Inflammatory macrophage treated with lipopolysaccharide for 1 hour (primary cell): Measurements from ENCODE around the gene CBFA2T3.
A peak's percentile ranks its signal among the peaks of the same experiment; 100 is the strongest.

Experiments
- DNase-seq, 2 donors: peaks; one replicate each; pipeline ENCODE4 v3.0.0-alpha.2; 2020 to 2022

The CBFA2T3 gene

DNA sequence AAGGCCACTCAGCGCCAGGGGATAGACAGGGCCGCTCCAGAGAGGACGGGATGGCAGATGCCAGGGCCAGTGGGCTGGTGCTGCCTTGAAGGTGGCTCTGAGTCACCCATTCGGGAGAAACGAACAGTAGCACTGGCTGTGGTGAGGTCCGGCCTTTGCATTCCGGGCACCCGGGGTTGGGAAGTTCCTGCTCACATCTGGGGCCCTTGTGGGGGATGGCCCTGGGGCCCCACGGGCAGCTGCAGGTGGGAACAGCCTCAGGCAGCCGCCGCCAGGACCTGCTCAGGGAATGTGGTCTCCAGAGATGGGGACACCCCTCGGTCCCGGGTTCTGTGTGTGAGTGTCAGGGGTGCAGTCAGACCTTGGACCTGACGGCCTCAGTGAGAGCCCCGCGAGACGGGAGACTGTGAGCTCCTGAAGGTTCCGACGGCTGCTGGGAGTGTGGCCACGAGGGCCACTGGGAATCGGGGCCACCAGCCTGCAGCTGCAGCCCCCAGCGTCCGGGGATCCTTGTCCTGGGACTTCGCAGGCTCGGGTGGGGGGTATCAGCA, 1.4 kb downstream of the CBFA2T3 start:
- peak; percentile 19 to 58 for DNase-seq

GRCh38 chr16:88974916-88975215, 2.1 kb downstream of the CBFA2T3 start:
- DNase-seq = no peak

DNA sequence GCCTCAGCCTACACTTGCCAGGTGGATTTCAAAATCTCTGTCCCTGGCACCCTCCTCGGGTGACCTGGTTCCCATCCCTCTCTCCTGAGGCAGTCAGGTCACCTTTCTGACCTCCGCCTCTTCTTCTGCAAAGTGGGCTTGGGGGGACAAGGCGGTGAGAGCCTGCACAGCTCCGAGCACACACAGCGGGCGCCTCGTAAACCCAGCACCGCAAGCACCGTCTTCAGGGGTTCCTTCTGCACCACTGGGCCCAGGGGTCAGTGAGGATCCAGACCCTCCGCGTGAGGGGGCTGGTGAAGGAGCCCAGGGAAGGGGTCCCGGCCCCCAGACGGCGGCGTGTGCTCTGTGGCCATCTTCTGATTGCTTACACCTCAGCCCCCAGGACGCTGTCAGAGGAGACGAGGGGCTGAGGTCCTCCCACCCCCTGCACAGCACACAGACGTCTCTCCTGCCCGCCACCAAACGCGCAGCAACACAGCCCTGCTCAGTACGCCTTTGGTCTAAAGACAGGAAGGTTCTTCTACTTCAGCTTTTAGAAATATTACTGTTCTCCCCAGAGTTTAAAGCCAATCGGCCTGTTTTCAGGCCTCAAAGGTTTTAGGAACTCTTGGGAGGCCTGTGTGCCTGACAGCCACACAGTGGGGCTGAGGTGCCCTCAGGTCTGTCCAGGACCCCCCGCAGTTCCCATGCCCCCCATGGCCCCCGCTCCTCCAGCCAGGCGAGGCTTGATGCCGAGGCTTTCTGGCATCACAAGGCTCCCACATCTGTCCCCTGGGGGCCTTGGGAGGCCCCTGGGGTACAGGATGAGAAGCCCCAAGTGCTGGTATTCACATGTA, 2.7 kb downstream of the CBFA2T3 start:
- DNase-seq = no peak

DNA sequence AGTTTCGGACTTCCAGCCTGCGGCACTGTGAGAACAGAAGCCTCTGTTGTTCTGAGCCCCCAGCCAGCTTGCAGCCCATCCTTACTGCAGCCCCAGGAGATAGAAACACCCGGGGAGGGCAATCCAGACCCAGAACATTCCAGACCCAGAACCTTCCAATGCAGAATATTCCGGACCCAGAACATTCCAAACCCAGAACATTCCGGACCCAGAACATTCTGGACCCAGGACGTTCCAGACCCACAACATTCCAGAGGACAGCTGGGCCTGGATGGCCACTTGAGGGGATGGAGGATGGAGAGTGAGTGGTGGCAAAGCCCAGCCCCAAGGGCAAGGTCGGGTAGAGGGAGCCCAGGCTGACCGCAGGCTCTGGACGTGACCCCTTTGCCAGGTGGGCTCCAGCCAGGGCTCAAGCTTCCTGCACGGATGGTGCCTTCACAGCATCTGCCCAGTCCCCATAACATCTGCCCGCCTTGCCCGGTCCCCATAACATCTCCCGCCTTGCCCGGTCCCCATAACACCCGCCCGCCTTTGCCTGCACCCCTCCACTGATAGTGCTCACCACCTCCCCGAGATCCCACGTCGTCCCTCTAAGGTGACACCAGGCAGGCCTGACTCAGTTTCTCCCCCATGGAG, 3.5 kb downstream of the CBFA2T3 start:
- no peak for DNase-seq

DNA sequence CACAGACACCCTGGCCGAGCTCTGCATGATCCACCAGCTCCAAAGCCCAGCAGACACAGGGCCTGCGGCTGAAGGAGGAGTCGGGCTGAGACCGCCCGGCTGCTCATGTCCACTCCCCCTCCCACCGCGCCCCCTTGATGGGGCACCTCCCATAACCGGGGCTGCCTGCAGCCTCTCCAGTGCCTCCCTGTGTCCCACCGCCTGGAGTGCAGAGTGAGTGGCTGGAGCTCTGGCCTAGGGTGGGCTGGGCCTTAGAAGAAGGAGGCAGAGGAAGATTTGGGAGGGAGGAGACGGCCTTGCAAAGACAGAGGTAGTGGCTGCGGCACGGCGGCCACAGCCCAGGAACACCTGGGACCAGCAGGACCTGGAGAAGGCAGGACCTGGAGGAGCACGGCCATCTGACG, 4.0 kb downstream of the CBFA2T3 start:
- no peak for DNase-seq

GRCh38 chr16:88972349-88972748, 4.7 kb downstream of the CBFA2T3 start:
- no peak for DNase-seq

GRCh38 chr16:88971371-88972097, 5.5 kb downstream of the CBFA2T3 start:
- peak; percentile 89 to 91 for DNase-seq

- no peak for DNase-seq
Measured at GRCh38 chr16:88970539-88971065, 6.4 kb downstream of the CBFA2T3 start.

- DNase-seq = no peak
Measured at GRCh38 chr16:88970050-88970449, 7.0 kb downstream of the CBFA2T3 start.

- DNase-seq = no peak
Measured at GRCh38 chr16:88969361-88969831, 7.6 kb downstream of the CBFA2T3 start.

DNA sequence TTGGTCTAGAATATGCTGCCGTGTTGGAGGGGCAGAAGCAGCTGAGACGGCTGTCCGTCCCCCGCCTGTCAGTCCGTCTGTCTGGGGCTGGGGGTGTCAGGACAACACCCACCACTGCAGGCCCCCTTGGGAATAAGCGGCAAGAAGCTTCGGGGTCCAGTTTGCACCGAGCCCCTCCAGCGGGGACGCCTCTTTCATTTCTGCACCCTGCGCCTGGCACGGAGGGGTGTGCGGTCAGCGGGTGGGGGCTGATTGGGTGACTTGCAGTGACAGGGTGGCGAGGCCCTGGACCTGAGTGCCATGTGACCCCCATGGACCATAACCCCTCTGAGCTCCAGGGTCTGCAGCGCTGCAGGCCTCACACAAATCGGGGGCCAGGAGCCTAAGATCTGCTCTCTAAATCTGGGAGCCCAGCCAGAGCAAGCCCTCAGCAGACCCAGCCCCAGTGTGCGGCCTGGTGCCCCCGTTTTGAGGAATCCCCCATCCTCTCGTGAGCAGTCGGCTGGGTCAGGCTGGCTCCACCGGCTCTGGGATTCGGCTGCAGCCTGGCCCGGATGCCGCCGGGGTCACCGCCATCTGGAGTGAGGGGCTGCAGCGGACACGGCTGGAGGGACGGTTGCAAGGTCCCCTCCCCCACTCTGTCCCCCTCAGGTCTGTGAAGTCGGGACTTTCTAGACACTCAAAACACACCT, 8.3 kb downstream of the CBFA2T3 start:
- no peak for DNase-seq

- no peak for DNase-seq
Measured at GRCh38 chr16:88967830-88968588, 9.0 kb downstream of the CBFA2T3 start.

GRCh38 chr16:88966986-88967829, 9.8 kb downstream of the CBFA2T3 start:
- no peak for DNase-seq

DNA sequence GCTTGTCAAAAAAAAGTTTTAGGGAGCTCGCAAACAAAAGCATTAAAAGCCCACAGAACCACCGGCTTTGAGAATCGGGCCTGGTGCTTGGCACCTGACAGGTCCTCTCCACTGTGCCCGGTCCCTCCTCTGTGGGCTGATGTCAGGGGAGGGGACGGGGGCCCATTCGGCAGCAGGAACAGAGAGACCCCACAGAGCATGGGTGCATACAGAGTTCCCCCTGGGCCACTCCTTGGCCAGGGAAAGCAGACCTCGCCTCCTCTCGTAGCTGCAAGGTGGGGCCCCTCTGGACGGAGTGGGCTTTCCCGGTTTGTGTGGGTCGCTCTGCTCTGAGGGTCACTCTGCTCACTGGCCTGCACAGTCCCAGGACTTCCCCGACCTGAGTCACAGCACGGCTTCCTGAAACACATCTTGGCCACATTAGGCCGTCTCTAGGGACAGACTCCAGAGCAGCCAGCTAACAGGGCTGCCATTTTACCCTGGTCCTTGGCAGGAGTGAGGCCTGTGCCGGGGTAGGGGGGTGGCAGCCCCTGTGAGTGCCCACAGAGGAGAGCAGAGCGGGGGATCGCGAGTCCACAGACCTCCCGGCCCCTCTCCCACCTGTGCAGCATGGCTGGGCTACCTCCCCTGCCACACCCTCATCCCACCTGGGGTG, 11.1 kb downstream of the CBFA2T3 start:
- DNase-seq = no peak

DNA sequence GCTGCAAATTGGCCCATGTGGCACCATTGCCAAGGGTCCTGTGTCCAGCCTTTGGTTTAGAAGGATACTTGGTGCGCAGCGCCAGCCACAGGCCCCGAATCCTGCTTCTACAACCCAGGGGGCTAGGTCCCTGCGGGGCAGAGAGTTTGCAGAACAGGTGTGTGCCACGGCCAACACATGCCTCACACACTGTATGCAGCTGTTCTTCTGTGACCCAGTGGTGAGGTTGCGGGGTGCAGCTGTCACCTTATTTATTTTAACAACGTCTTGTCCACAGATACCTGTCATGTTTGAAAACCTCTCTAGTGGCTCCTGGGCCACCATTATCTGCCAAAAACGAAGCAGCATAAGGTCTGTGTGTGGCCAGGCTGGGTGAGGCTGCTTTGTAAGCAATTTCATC, 11.6 kb downstream of the CBFA2T3 start:
- DNase-seq = no peak

DNA sequence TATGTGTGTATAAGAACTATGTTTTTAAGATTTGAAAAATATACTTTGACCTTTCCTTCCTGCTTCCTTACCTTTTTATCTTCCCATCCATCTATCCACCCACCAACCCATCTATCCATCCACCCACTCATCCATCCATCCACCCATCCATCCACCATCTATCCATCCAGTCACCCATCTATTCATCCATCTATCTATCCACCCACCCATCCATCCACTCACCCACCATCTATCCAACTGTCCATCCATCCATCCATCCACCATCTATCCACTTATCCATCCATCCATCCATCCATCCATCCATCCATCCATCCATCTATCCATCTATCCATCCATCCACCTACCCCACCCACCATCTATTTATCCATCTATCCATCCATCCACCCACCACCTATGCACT, 12.4 kb downstream of the CBFA2T3 start:
- DNase-seq = no peak

DNA sequence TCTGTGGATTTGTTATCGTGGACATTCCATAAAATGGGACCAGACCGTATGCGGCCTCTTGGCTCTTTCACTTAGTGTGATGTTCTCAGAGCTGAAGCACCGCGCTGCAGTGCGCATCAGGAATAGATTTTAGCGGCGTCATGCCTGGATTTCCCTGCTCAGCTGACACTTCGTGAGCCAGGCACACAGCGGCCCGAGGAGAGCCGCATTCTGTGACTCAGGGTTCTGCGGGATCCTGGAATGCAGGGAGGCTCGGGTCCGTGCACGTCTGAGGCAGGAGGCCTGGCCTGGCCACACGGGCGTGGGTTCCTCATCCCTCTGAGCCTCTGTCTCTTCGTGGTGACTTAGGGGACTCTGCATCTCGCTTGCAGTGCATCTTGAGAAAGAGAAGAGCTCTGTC, 13.4 kb downstream of the CBFA2T3 start:
- DNase-seq = no peak

GRCh38 chr16:88962478-88963152, 14.4 kb downstream of the CBFA2T3 start:
- DNase-seq = no peak

GRCh38 chr16:88961011-88961410, 16.0 kb downstream of the CBFA2T3 start:
- no peak for DNase-seq

- DNase-seq = no peak
Measured at GRCh38 chr16:88960516-88960915, 16.5 kb downstream of the CBFA2T3 start.
